ENCODE results near the gene MBOAT1.

MBOAT1 gene

GRCh38 chr6:20113649-20114224 lies 98.5 kb downstream of the MBOAT1 start:
- TF ChIP-seq ZFP3 (CRISPR knock-in tag; IDR thresholded peaks at IDR 0.05) (no peak), CSDC2 (CRISPR knock-in tag; IDR thresholded peaks at IDR 0.05) (no peak), TOX (CRISPR knock-in tag; IDR thresholded peaks at IDR 0.05; ENCODE audit: borderline replicate concordance) (no peak), ISL1 (CRISPR knock-in tag; IDR thresholded peaks at IDR 0.05) (no peak), ARNTL (CRISPR knock-in tag; IDR thresholded peaks at IDR 0.05; ENCODE audit: borderline replicate concordance, low read depth) (no peak), ZFP30 (CRISPR knock-in tag; IDR thresholded peaks at IDR 0.05) (no peak)
- TF ChIP-seq, protein P1, sequence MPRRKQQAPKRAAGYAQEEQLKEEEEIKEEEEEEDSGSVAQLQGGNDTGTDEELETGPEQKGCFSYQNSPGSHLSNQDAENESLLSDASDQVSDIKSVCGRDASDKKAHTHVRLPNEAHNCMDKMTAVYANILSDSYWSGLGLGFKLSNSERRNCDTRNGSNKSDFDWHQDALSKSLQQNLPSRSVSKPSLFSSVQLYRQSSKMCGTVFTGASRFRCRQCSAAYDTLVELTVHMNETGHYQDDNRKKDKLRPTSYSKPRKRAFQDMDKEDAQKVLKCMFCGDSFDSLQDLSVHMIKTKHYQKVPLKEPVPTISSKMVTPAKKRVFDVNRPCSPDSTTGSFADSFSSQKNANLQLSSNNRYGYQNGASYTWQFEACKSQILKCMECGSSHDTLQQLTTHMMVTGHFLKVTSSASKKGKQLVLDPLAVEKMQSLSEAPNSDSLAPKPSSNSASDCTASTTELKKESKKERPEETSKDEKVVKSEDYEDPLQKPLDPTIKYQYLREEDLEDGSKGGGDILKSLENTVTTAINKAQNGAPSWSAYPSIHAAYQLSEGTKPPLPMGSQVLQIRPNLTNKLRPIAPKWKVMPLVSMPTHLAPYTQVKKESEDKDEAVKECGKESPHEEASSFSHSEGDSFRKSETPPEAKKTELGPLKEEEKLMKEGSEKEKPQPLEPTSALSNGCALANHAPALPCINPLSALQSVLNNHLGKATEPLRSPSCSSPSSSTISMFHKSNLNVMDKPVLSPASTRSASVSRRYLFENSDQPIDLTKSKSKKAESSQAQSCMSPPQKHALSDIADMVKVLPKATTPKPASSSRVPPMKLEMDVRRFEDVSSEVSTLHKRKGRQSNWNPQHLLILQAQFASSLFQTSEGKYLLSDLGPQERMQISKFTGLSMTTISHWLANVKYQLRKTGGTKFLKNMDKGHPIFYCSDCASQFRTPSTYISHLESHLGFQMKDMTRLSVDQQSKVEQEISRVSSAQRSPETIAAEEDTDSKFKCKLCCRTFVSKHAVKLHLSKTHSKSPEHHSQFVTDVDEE (CRISPR knock-in tag; IDR thresholded peaks at IDR 0.05): no peak
- ATAC-seq: no peak

GRCh38 chr6:20112841-20113240 lies 99.4 kb downstream of the MBOAT1 start:
- TF ChIP-seq, protein P1 (CRISPR knock-in tag; IDR thresholded peaks at IDR 0.05): no peak
- TF ChIP-seq PATZ1 (CRISPR knock-in tag; IDR thresholded peaks at IDR 0.05; ENCODE audit: borderline replicate concordance) (no peak), SNAI2 (CRISPR knock-in tag; IDR thresholded peaks at IDR 0.05) (no peak), ZNF565 (CRISPR knock-in tag; conservative IDR thresholded peaks at IDR 0.05; ENCODE audit: low read depth) (no peak), ZNF70 (CRISPR knock-in tag; IDR thresholded peaks at IDR 0.05) (no peak), GLIS3 (CRISPR knock-in tag; IDR thresholded peaks at IDR 0.05) (no peak)
- TF ChIP-seq, protein P2, sequence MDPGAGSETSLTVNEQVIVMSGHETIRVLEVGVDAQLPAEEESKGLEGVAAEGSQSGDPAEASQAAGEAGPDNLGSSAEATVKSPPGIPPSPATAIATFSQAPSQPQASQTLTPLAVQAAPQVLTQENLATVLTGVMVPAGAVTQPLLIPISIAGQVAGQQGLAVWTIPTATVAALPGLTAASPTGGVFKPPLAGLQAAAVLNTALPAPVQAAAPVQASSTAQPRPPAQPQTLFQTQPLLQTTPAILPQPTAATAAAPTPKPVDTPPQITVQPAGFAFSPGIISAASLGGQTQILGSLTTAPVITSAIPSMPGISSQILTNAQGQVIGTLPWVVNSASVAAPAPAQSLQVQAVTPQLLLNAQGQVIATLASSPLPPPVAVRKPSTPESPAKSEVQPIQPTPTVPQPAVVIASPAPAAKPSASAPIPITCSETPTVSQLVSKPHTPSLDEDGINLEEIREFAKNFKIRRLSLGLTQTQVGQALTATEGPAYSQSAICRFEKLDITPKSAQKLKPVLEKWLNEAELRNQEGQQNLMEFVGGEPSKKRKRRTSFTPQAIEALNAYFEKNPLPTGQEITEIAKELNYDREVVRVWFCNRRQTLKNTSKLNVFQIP (CRISPR knock-in tag; IDR thresholded peaks at IDR 0.05; ENCODE audit: borderline replicate concordance, low read depth): no peak
- no peak for ATAC-seq

GRCh38 chr6:20112241-20112640 lies 100.0 kb downstream of the MBOAT1 start:
- no peak for ATAC-seq
- TF ChIP-seq CSRNP3 (CRISPR knock-in tag; IDR thresholded peaks at IDR 0.05): no peak

DNA sequence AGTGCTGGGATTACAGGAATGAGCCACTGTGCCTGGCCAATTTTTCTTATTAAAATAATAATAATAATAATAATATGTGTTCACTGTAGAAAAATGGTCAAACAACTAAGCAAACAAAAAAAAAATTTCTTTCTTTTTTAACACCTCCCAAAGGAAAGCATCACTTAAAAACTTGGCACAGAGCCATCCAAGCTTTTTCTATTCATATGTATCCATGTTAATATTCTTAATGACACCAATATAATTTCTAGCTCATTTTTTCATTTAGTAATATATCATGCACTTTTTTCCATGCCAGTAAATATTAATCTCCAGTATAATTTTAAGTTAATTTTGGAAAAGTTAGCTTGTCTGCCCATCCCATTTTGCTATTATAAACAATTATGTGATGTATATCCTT lies 101.8 kb downstream of the MBOAT1 start:
- no peak for ATAC-seq
- no peak for TF ChIP-seq TOX (CRISPR knock-in tag; IDR thresholded peaks at IDR 0.05; ENCODE audit: borderline replicate concordance)
- no peak for TF ChIP-seq RARB (CRISPR knock-in tag; IDR thresholded peaks at IDR 0.05)
- TF ChIP-seq ZC3H10 (CRISPR knock-in tag; IDR thresholded peaks at IDR 0.05): no peak
- no peak for TF ChIP-seq ESRRG (CRISPR knock-in tag; IDR thresholded peaks at IDR 0.05)
- TF ChIP-seq, protein P2 (CRISPR knock-in tag; IDR thresholded peaks at IDR 0.05; ENCODE audit: borderline replicate concordance, low read depth): no peak
- no peak for TF ChIP-seq ARNTL (CRISPR knock-in tag; IDR thresholded peaks at IDR 0.05; ENCODE audit: borderline replicate concordance, low read depth)
- no peak for TF ChIP-seq ZFP30 (CRISPR knock-in tag; IDR thresholded peaks at IDR 0.05)
- TF ChIP-seq PPARA (CRISPR knock-in tag; IDR thresholded peaks at IDR 0.05; ENCODE audit: borderline replicate concordance): no peak
- TF ChIP-seq ISL1 (CRISPR knock-in tag; IDR thresholded peaks at IDR 0.05): no peak
- TF ChIP-seq CSRNP3 (CRISPR knock-in tag; IDR thresholded peaks at IDR 0.05): no peak
- TF ChIP-seq OSR1 (CRISPR knock-in tag; IDR thresholded peaks at IDR 0.05): no peak

Data from SK-N-SH treated with all-trans-retinoic acid at 6 μM for 48 hours (cell line).